Neural progenitor cell (in vitro differentiated cells): ENCODE data around the gene PLA2G6. TPM values are rescaled to one million over a fixed set of nuclear protein-coding genes. Genes with fewer than 3 reads are reported as not detected.
A peak's percentile ranks its signal among the peaks of the same experiment; 100 is the strongest.

Experiments used
- DNase-seq: peaks from one replicate; pipeline ENCODE4 v3.0.0-alpha.2; 2016; ENCODE audit warnings: low spot score
- H2AFZ ChIP-seq: fragments of 200-600 bp; sonication (generic); replicated peaks from 2 replicates; pipeline ENCODE4 v1.6.1; 2016; ENCODE audit warnings: antibody characterized with exemption
- H3F3A ChIP-seq: fragments of 200-600 bp; sonication (generic); 2 replicates; pipeline ENCODE4 v1.6.1; 2016; ENCODE audit warnings: antibody characterized with exemption, low read depth
- H3K27ac ChIP-seq: fragments of 200-600 bp; sonication (generic); 2 replicates; pipeline ENCODE4 v1.5.1; 2016; ENCODE audit warnings: mild to moderate bottlenecking
- H3K27me3 ChIP-seq: fragments of 200-600 bp; sonication (generic); 2 replicates; pipeline ENCODE4 v1.6.1; 2016; ENCODE audit warnings: mild to moderate bottlenecking, moderate library complexity
- H3K36me3 ChIP-seq: fragments of 200-600 bp; sonication (generic); 2 replicates; pipeline ENCODE4 v1.5.1; 2016
- H3K4me1 ChIP-seq: fragments of 200-600 bp; sonication (generic); 2 replicates; pipeline ENCODE4 v1.6.1; 2016; ENCODE audit warnings: mixed run types
- H3K4me2 ChIP-seq: fragments of 200-600 bp; sonication (generic); 2 replicates; pipeline ENCODE4 v1.6.1; 2016
- H3K4me3 ChIP-seq: fragments of 200-600 bp; sonication (generic); 2 replicates; pipeline ENCODE4 v1.5.1; 2016
- H3K79me2 ChIP-seq: fragments of 200-600 bp; sonication (generic); 2 replicates; pipeline ENCODE4 v1.6.1; 2016; ENCODE audit warnings: low read depth
- H3K9ac ChIP-seq: fragments of 200-600 bp; sonication (generic); 2 replicates; pipeline ENCODE4 v1.6.1; 2016
- H3K9me3 ChIP-seq: fragments of 200-600 bp; sonication (generic); 2 replicates; pipeline ENCODE4 v1.5.1; 2016; ENCODE audit warnings: low read depth
- H4K20me1 ChIP-seq: fragments of 200-600 bp; sonication (generic); 2 replicates; pipeline ENCODE4 v1.6.1; 2016; ENCODE audit warnings: low read depth
- H3K27ac Mint-ChIP-seq: 3 replicates; pipeline ENCODE4 v1.8.0; 2021; ENCODE audit warnings: mixed read lengths
- H3K27me3 Mint-ChIP-seq: 2 replicates; pipeline ENCODE4 v1.8.0; 2022; ENCODE audit warnings: low read depth, mild to moderate bottlenecking, inconsistent platforms, moderate library complexity, mixed read lengths; ENCODE audit not compliant: insufficient read depth
- H3K36me3 Mint-ChIP-seq: 3 replicates; pipeline ENCODE4 v1.8.0; 2021; ENCODE audit warnings: mixed read lengths
- H3K4me1 Mint-ChIP-seq: 3 replicates; pipeline ENCODE4 v1.8.0; 2021; ENCODE audit warnings: mixed read lengths
- H3K4me3 Mint-ChIP-seq: 3 replicates; pipeline ENCODE4 v1.8.0; 2021; ENCODE audit warnings: mild to moderate bottlenecking, moderate library complexity, mixed read lengths
- H3K9me3 Mint-ChIP-seq: 3 replicates; pipeline ENCODE4 v1.8.0; 2020; ENCODE audit warnings: mixed read lengths
- CTCF ChIP-seq: fragments of 200-600 bp; sonication (generic); IDR thresholded peaks from 2 replicates; pipeline ENCODE4 v1.5.1; 2017; ENCODE audit warnings: antibody characterized with exemption, mild to moderate bottlenecking
- EZH2 ChIP-seq: fragments of 200-600 bp; sonication (generic); IDR thresholded peaks from 2 replicates; pipeline ENCODE4 v1.6.1; 2017; ENCODE audit warnings: antibody characterized with exemption, mild to moderate bottlenecking, moderate library complexity
- EZH2phosphoT487 ChIP-seq: fragments of 200-600 bp; sonication (generic); IDR thresholded peaks from 2 replicates; pipeline ENCODE4 v1.6.1; 2017; ENCODE audit warnings: antibody characterized with exemption
- total RNA-seq: library from RNA; depleted of rRNA; stranded (reverse); fragments of >200 nt; gene quantifications from 2 replicates; pipeline ENCODE4 v1.2.3, GENCODE V29; 2015; ENCODE audit warnings: low replicate concordance

Gene PLA2G6
- total RNA-seq, 1 donor from 2014 or later: 20.1 TPM

- Mint-ChIP-seq H3K36me3 (peaks cover 5% of the 10 kb centered on the region), H3K4me3 (no peak overlapping the region), H3K27me3 (peaks cover 2% of the 10 kb centered on the region), H3K4me1 (no peaks in the 10 kb centered on the region), H3K27ac (no peak overlapping the region), H3K9me3 (no peaks in the 10 kb centered on the region)
- Histone ChIP-seq H3K9ac (no peak overlapping the region), H3K9me3 (no peaks in the 10 kb centered on the region), H3K36me3 (no peaks in the 10 kb centered on the region), H3F3A (no peaks in the 10 kb centered on the region), H4K20me1 (no peaks in the 10 kb centered on the region), H3K4me2 (no peak overlapping the region), H3K4me1 (no peaks in the 10 kb centered on the region), H3K27me3 (no peaks in the 10 kb centered on the region), H3K4me3 (no peak overlapping the region), H3K27ac (no peak overlapping the region), H2AFZ (no peak overlapping the region), H3K79me2 (no peaks in the 10 kb centered on the region)
- TF ChIP-seq CTCF: no peak
- TF ChIP-seq EZH2: no peak
- TF ChIP-seq EZH2phosphoT487: no peak
- DNase-seq: no peak
These were observed 53.8 kb downstream of the PLA2G6 start for GRCh38 chr22:38127869-38128268.

GRCh38 chr22:38126928-38127668 lies 54.5 kb downstream of the PLA2G6 start:
- DNase-seq: peak; percentile 43
- Mint-ChIP-seq H3K36me3 (peaks cover under 1% of the 10 kb centered on the region), H3K4me1 (no peaks in the 10 kb centered on the region), H3K9me3 (no peaks in the 10 kb centered on the region), H3K27me3 (peaks cover 2% of the 10 kb centered on the region), H3K4me3 (no peak overlapping the region), H3K27ac (peak overlapping the region; percentile 60)
- H4K20me1 ChIP-seq: no peaks in the 10 kb centered on the region
- H3K79me2 ChIP-seq: no peaks in the 10 kb centered on the region
- H3K4me1 ChIP-seq: no peaks in the 10 kb centered on the region
- peak overlapping the region; percentile 28 for H3K9ac ChIP-seq
- no peak overlapping the region for H3K27ac ChIP-seq
- H3K9me3 ChIP-seq: no peaks in the 10 kb centered on the region
- TF ChIP-seq EZH2 (no peak), CTCF (no peak), EZH2phosphoT487 (no peak)
- no peaks in the 10 kb centered on the region for H3K27me3 ChIP-seq
- no peak overlapping the region for H2AFZ ChIP-seq
- no peaks in the 10 kb centered on the region for H3K36me3 ChIP-seq
- H3K4me2 ChIP-seq: no peak overlapping the region
- no peaks in the 10 kb centered on the region for H3F3A ChIP-seq
- H3K4me3 ChIP-seq: no peak overlapping the region

- DNase-seq: no peak
- no peaks in the 10 kb centered on the region for H3F3A ChIP-seq
- no peak overlapping the region for H3K4me2 ChIP-seq
- H4K20me1 ChIP-seq: no peaks in the 10 kb centered on the region
- Mint-ChIP-seq H3K27me3 (peaks cover 2% of the 10 kb centered on the region), H3K36me3 (no peaks in the 10 kb centered on the region), H3K4me1 (no peaks in the 10 kb centered on the region), H3K27ac (no peak overlapping the region), H3K9me3 (no peaks in the 10 kb centered on the region), H3K4me3 (no peak overlapping the region)
- no peaks in the 10 kb centered on the region for H3K27me3 ChIP-seq
- H3K27ac ChIP-seq: no peak overlapping the region
- no peaks in the 10 kb centered on the region for H3K36me3 ChIP-seq
- no peak overlapping the region for H2AFZ ChIP-seq
- no peak overlapping the region for H3K4me3 ChIP-seq
- no peaks in the 10 kb centered on the region for H3K4me1 ChIP-seq
- H3K9ac ChIP-seq: no peak overlapping the region
- TF ChIP-seq CTCF (no peak), EZH2 (no peak), EZH2phosphoT487 (no peak)
- H3K79me2 ChIP-seq: no peaks in the 10 kb centered on the region
- H3K9me3 ChIP-seq: no peaks in the 10 kb centered on the region
These were observed 55.9 kb downstream of the PLA2G6 start for GRCh38 chr22:38125751-38126201.
